GM12891 (cell line): ENCODE data around the gene PCSK9.

Experiments
- POLR2A ChIP-seq: IDR thresholded peaks from 2 replicates; pipeline ENCODE4 v1.6.1; 2011; ENCODE audit warnings: low read depth, low read length, control low read depth
- POLR2AphosphoS5 ChIP-seq: IDR thresholded peaks from 2 replicates; pipeline ENCODE4 v1.6.1; 2011; ENCODE audit warnings: low read depth, low read length, control low read depth
- TAF1 ChIP-seq: IDR thresholded peaks from 2 replicates; pipeline ENCODE4 v1.6.1; 2011; ENCODE audit warnings: low read depth, low read length, control low read depth

DNA sequence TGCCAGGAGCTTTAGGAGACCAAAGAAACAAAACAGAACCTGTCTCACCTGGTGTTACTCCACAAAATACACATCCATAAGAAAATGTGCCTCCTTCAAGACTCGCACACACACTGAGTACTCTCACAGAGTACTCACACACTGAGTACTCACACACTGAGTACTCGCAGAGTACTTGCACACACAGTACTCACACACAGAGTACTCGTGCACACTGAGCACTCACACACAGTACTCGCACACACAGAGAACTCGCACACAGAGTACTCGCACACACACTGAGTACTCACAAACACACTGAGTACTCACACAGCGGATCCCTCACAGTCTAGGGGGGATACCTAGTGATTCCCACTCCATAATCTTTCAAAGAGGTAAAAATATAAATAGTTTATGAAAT, 40.3 kb downstream of the PCSK9 start:
- TF ChIP-seq POLR2AphosphoS5 (no peak), POLR2A (no peak), TAF1 (no peak)
